Inferior parietal cortex (tissue), 1 donor: Measurements from ENCODE around the gene PLB1.

Source experiments
- DNase-seq: peaks from one replicate; pipeline ENCODE4 v3.0.0-alpha.2; 2016; ENCODE audit errors: extremely low spot score

PLB1 gene

DNA sequence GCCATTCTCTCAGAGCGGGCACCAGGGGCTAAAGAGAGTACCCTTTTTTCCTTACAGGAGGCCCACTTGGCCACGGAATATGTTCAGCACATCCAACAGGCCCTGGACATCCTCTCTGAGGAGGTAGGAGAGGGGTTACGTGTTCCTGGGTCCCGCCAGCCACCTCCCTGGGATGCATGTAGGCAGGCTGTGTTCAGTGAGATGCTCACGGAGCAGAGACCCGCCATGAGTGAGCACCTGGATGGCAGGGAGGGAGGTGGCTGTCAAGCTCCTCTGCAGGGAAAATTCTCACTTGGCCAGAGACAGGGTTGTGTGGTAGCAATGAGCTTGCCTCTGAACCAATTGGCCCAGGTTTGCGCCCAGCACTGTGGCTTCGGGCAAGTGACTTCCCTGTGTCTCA lies 132.6 kb downstream of the PLB1 start:
- DNase-seq, result no peak

DNA sequence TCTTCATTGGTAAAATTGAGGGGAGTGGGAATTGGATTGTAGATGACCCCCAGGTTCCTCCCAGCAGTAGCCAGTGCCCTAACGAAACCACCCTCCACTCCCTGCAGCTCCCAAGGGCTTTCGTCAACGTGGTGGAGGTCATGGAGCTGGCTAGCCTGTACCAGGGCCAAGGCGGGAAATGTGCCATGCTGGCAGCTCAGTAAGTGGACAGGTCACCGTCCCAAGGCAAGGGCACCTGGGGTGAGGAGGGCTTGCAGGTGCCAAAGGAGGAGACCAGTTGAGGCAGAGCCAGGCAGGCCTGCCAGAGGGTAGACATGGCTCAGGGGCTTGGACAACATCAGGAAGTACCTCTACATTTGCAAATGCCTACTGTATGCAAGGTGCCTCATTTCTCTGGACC lies 133.1 kb downstream of the PLB1 start:
- no peak for DNase-seq

DNA sequence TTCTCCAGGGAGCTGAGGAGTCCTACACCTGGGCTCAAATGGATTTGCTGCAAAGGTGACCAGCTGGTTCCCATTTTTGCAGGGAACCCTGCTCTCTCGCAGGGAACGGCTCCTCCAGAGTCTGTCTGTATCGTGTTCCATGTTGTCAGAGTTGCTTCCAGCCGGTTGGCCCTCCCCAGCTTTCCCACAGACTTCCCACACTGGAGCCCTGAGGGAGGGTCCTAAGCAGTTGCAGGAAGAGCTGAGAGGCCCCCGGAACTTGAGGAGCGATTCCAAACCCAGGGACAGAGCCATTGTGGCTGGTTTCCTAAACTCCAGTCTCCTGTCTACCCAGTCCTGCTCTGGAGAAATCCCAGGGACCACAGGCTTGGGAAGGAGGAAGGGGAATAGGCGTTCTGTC lies 134.1 kb downstream of the PLB1 start:
- no peak for DNase-seq

DNA sequence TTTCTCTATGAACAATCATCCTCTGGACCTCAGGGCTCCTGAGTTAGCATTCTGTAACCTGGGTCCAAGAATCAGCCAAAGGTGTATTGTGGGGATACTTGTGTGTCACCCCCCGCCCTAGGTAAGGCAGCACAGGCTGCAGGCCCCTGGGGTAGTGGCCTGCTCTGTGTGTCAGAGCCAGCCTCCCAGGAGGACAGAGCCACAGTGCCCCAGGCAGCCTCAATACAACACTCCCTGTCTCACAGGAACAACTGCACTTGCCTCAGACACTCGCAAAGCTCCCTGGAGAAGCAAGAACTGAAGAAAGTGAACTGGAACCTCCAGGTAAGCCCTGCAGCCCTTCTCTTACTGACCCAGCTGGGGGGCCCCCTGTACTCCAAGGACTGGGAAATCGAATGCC lies 134.5 kb downstream of the PLB1 start:
- no peak for DNase-seq

DNA sequence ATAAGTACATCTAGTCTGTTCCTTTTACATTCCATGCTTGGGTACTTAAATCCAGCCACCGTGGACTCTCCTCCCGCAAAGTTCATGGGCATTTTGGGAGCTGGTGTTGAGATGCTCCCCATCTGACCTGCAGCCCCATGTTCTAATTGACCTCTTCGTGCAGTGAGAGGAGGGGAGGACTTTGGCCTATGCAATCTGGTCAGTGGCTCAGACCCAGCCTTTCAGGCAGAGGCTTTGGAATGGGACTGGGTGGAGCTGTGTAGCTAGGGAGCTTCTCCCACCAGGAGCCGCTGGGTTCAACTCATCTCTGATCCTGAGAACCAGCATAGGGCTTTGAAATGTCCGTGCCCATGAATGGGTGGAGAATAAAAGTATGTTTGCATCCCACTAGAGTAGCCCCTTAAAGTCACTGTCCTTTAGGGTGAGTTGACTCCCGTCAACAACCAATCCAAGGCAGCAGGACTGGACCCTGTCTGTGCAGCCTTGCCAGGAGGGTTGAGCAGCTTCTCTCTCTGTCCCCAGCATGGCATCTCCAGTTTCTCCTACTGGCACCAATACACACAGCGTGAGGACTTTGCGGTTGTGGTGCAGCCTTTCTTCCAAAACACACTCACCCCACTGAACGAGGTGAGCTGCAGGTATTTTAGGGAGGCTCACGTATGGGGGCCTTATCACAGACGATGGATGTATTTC lies 135.8 kb downstream of the PLB1 start:
- DNase-seq, result no peak

DNA sequence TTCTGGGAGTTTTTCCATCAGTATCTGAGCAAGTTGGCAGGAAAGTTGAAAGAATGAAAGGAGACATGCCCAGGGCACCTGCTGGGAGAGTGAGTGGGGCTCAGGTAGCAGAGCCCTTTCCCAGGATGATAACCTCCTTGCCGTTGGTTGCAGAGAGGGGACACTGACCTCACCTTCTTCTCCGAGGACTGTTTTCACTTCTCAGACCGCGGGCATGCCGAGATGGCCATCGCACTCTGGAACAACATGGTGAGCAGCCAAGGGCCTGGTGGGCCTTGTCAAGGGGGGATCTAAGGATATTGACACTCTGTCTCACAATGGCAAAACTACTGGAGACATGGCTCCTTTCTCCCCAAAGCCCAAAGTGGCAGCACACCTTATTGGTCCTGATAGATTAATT lies 136.9 kb downstream of the PLB1 start:
- DNase-seq, result no peak

DNA sequence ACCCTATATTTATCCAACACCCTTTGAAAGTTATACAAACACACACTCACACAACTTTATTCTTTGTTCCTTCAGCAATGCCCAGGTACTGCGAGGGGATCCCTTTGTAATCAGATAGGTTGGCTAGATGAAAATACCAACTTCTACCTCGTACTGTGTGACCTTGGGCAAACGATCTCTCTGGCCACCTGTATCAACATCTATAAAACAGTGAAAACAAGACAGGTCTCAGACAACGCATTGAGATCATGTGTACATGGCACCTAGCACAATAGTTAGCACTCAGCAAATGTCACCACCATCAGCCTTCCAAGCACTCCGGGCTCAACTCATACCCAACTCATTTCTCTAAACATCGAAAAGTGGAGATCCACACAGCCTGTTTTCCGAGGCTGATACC lies 137.3 kb downstream of the PLB1 start:
- no peak for DNase-seq

DNA sequence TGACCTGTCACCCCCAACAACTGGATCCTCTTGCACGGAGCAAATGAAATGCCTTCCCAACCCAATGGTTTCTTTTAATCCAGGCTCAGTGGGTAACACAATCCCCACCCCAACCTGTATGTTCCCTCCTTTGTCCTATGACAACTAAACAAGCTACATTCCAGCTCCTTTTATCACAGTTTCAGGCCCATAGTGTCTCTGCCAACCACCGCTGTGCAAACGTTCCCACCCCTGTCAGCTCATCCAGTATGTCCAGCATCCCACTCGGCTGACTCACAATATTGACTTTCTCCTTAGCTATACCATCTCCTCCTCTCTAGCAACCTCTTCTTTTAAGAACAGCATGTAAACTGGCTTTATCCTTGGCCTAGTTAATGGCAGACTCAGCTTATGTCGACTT lies 137.9 kb downstream of the PLB1 start:
- DNase-seq, result no peak

DNA sequence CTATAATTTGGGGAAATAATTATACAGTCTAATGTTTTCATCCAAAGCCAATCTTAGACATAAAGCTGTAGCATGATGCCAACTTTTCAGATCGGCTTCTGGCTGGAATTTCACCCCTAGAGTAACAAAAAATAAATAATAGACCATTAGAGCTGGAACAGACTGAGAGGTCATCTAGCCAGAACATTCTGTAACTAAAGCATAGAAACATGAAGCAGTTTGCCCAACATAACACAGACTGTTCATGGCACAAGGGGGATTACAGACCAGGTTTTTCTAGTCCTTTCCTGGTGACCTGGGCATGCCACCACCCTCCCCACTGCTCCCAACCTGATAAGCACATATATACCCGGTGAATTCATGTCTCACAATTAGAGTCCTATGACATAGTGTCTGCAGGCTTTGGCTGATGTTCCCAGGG lies 139.3 kb downstream of the PLB1 start:
- no peak for DNase-seq

DNA sequence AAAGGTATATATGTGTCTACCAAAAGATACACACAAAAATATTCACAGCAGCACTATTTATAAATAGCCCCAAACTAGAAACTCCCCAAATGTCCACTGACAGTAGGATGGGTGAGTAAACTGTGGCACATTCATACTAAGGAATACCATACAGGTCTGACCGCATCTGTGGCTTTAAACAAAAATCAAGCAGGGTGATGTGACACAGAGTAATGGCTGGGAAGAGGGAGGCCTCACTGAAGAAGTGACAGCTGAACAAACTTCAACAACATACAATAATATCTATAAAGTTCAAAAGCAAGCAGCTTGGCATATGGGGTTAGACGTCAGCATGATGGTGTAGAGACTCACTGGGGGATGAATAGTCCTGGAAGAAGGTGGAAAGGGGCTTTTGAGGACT lies 140.6 kb downstream of the PLB1 start:
- DNase-seq, result no peak

DNA sequence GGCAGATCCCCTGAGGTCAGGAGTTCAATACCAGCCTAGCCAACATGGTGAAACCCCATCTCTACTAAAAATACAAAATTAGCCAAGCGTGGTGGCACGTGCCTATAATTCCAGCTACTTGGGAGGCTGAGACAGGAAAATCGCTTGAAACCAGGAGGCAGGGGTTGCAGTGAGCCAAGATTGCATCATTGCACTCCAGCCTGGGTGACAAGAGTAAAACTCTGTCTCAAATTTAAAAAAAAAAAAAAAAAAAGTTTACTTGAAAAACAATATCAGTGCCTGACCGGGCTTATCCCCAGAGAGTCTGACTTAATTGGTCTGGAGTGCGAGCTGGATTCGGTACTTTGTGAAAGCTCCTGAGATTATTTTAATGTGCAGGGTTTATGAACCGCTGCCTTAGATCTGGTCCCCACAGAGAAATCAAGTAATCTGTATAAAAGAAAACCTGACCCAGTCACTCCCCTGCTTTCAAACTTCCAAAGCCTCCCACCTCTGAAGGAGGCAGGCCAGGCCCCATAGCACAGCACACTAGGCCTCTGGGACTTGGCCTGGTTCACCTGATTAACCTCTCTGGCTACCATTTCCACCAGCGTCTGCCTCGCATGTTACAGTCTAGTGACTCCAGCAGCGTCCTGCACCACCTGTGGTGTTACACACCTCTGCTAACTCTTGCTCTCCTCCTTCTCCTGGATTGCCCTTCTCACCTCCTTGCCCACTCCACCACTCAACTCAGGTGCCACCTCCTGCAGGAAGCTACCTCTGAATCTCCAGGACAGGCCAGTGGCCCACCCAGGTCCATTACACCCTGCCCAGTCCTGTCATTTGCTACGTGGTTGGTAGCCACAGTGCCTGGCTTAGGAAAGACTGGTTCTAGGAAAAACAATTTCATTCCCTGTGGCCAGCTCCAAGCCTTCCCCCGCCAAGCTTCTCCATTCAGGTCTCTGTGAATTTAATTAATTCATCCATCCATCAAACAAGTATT lies 141.5 kb downstream of the PLB1 start:
- DNase-seq, result no peak

DNA sequence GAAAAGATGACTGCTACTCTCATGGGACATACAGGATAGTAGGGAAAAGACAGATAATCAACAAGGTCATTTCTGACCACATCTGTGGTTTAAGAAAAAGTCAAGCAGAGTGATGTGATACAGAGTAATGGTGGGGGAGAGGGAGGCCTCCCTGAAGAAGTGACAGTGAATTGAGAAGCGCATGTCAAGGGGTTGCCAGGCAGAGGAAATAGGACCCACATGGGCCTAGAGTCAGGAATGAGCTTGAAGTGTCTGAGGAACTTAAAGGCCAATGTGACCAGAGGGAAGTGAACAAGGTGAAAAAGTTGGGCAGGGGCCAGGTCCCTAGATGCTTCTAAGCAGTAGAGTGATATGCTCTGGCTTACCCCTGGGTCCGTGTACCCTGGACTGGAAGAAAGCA lies 142.2 kb downstream of the PLB1 start:
- no peak for DNase-seq

DNA sequence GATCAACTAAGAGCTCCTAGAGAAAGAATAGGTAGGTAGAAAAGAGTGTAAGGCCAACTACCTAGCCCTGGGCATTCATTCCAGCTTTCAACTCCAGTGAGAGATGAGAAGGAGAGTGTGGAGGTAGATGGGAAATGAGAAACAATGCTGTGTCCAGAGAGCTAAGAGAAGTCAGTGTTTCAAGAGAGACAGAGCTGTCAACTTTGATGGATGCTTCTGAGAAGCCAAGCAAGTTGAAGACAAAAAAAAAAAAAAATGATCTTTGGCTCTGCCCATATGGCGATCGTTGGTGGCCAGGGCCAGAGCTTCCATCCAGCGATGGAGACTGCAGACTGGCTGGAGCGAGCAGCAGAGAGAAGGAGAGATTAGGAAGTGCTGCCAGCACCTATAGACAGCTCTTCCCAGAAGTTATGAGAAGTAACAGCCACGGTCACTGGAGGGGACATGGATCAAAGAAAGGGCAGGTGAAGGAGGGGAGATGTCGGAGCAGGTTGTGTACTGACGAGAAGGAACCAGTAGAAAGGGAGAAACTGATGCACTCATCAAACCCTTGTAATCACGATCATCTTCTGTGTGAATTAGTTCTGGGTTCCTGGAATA lies 143.3 kb downstream of the PLB1 start:
- DNase-seq, result no peak

DNA sequence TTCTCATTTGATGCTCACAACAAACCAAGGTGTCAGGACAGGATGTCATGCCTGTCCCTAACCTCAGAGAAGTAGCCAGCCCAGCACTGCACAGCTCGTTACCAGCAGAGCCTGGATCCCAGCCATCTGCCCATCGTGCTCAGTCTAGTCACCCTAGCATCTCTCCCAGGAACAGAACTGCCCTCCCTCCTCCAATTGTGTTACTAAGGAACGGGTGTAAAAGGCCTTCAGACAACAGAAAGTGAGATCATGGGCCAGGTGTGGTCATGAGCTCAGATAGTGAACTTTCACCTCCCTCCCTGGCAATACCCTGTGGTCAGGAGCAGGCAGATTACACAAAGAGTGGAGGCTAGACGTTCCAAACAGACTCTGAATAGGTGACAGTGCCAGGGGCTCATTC lies 144.0 kb downstream of the PLB1 start:
- no peak for DNase-seq

DNA sequence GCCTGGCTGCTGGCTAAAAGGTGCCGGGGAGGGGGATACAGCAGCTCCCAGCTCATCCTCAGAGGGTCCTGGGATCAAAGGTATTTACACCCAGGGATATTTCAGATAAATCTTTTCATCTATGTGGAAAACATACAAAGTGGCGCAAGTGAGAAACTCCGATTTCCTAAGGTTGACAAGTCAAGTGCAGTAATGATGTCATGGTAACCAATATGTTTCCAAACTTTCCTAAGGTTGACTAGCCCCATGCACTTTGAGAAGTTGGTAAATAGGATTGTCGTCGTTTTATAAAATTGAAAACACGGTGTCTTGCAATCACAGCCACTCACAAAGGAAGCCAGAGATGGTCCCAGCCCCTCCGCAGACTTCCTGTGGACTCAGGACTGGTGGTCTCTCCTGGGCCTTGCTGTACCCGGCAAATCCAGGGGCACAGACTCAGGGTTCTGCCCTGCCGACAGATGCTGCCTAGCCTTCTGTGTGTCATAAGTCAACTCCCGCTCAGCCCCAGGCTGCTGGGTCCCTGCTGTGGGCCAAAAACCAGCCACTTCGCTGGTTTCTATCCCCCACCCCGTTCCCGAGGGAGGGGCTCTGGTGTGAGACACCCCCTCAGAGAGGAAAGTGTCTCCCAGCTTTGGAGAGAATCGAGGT lies 144.5 kb downstream of the PLB1 start:
- DNase-seq, result no peak

DNA sequence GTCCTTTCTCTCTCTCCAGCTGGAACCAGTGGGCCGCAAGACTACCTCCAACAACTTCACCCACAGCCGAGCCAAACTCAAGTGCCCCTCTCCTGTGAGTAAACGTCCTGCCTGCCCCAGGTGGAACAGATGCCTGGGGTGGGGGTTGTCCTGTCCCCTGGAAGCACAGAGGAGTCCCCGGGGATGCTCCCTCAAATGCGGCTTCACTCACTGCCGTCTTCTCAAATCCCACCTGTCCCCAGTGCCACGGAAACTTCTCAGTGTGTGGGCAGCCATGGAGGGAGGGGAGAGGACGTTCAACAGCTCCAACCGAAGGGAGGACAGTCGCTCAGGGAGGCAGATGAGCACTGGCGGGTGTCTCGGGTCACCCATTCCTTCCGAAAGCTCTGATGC lies 145.0 kb downstream of the PLB1 start:
- no peak for DNase-seq

DNA sequence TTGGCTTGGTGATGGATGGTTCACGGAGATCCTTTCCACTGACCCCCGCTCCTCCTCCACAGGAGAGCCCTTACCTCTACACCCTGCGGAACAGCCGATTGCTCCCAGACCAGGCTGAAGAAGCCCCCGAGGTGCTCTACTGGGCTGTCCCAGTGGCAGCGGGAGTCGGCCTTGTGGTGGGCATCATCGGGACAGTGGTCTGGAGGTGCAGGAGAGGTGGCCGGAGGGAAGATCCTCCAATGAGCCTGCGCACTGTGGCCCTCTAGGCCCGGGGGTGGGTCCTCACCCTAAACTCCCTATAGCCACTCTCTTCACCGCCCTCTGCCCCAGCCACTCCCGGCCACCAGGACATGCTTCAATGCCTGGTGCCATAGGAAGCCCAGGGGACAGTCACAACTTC lies 146.9 kb downstream of the PLB1 start:
- no peak for DNase-seq

DNA sequence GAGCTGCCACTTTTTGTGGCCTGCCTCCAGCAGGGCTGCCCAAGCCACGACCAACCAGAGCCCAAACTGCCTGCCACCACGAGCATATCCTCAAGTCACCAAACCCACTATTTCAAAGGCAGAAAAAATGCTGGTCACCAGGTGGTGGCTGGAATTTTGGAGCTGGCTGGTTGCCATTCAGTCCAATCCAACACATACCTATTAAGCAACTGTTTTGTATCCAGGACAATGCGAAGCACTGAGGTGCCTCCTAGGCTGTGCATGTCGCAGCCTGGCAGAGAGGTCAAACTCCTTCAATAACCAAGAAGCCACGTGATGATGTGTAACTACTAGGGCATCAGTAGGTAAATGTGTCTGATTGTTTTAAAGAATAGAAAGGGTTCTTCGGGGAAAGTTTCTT lies 147.5 kb downstream of the PLB1 start:
- DNase-seq, result no peak

DNA sequence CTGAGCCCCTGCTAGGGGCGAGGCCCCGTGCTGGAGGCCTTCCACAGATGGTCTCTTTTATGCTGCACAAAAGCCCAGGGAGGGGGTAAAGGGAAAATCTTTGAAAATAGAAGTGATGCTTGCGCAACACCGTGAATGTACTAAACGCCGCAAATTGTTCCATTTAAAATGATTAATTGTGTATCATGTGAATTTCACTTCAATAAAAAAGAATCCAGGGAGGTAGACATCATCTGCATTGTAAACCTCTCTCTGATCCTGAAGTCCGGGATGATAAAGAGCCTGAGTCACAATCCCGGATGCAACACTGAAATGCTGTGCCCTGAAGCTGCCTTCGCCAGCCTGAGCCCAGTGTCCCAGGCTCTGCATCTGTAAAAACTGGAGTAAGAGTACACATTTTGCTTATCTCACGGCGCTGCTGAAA lies 148.1 kb downstream of the PLB1 start:
- DNase-seq, result no peak

DNA sequence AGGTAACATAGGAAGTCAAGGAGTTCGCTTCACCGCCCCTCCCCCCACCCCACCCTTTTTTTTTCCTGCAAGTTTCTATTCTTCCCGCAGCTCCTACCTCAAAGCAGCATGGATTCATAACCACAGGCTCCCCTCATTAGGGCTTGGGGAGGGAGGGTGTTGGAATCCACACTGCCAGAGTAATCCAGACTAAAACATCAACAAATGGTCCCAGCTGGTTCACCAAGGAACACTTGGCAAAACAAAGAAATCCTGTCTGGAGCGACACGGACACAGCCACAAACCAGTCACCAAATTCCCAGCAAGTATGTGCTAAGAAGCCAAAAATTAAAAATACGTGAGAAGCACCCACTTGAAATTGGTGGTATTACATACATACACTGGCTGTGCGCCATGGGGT lies 148.9 kb downstream of the PLB1 start:
- DNase-seq, result no peak

DNA sequence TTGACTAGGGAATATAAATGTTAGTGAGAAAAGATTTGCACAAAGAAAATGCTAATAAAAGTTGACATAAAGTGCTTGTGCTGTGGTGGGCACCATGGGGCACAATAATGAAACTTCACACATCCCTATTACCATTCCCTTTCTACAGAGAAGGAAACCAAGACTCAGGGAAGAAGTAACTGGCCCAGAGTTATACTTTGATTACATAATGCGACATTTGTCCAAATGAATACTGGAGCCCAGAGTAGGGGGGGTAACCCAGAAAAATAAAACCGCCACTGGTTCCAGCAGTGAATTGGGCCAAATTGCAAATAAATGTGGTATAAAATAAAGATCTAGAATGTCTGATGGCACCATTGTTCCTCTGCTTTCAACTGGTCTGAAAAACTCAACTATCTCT lies 149.7 kb downstream of the PLB1 start:
- DNase-seq, result no peak

DNA sequence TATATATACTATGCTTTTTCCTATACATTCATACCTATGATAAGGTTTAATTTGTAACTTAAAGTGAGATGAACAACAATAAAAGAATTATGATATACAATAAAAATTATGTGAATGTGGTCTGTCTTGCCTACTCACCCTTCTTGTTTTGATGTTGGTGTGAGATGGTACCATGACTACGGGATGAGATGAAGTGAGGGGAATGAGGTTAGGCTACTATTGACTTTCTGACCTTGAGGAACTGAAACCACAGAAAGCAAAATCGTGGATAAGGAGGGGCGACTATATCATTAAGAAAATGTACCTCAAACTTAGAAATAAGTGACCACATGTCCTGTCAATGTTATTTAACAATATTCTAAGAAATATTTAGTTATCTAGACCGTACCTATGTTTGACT lies 151.8 kb downstream of the PLB1 start:
- DNase-seq, result no peak
